ENCODE measurements around the gene BLNK. TPM values are rescaled to one million over a fixed set of nuclear protein-coding genes. Genes with fewer than 3 reads are reported as not detected.
"Not testable (repeated sequence)": the region's sequence is repeated elsewhere in the genome, so short reads cannot be mapped to it uniquely, and the experiment has no call there.

Gene BLNK
- total and polyA plus RNA-seq, 2 experiments from 2014 or later, result not detected

DNA sequence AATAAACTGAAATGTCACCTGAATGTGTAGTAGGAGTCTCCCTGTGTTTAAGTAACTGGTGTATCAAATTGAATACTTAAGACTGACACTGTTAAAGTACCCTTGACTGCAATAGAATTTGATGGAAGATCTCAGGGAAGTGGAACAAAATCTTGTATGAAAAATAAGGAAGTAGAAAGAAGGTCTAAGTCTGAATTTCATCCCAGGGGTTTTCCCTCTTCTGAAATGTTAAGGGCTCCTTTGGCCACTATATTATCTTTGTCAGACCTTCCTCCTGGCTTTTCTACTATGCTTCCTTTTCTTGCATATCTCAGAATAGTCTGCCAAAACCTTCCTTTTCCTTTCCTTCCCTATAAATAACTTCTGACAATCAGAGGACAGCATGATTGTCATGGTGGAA is 59.6 kb downstream of the BLNK start:
- H3K36me3 ChIP-seq (ENCODE audit: low read depth), result no peaks in the 10 kb centered on the region
- no peaks in the 10 kb centered on the region for H3K4me1 ChIP-seq (ENCODE audit: insufficient read depth)
- no peak for DNase-seq
- no peak overlapping the region for H3K4me3 ChIP-seq
- no peaks in the 10 kb centered on the region for H3F3A ChIP-seq (ENCODE audit: insufficient read depth)
- no peaks in the 10 kb centered on the region for H3K79me2 ChIP-seq (ENCODE audit: insufficient read depth)
- H3K27ac ChIP-seq, result no peak overlapping the region
- no peak overlapping the region for H3K4me2 ChIP-seq (ENCODE audit: unreplicated experiment)
- TF ChIP-seq EZH2phosphoT487 (IDR thresholded peaks at IDR 0.05; ENCODE audit: insufficient read depth, low read depth) (no peak), EZH2 (IDR thresholded peaks at IDR 0.05; ENCODE audit: insufficient read depth, poor library complexity, severe bottlenecking) (no peak)
- H3K9ac ChIP-seq, result no peak overlapping the region
- H2AFZ ChIP-seq, result no peak overlapping the region
- H3K9me2 ChIP-seq (ENCODE audit: insufficient read depth), result no peaks in the 10 kb centered on the region
- no peaks in the 10 kb centered on the region for H4K20me1 ChIP-seq (ENCODE audit: insufficient read depth)
- no peaks in the 10 kb centered on the region for H3K27me3 ChIP-seq (replicated peaks; ENCODE audit: insufficient read depth)
- in situ Hi-C loops (cut with MboI), result no loop called here
- H3K9me3 ChIP-seq (ENCODE audit: low read depth), result no peaks in the 10 kb centered on the region

DNA sequence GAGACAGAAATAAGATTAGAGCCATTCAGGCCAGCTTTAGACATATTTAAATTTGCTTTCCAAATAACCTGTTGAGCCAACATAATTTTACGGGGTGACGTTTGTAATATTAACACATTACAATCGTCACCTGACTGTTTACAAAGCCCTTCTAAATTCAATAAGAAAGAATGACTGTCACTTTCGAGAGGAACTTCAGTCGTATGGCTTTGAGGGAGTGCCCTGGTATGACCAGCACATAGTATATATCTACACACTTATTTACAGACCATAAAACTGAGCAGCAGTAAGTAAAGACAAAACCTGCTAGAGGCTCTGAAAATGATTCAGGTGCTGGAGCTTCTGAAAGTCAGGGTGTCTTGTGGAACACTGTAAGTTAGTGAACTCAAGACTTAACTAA is 62.4 kb downstream of the BLNK start:
- Histone ChIP-seq H3K9ac (no peak overlapping the region), H3K4me3 (no peak overlapping the region), H3K9me3 (ENCODE audit: low read depth) (no peaks in the 10 kb centered on the region), H3K9me2 (ENCODE audit: insufficient read depth) (no peaks in the 10 kb centered on the region), H3F3A (ENCODE audit: insufficient read depth) (no peaks in the 10 kb centered on the region), H3K79me2 (ENCODE audit: insufficient read depth) (no peaks in the 10 kb centered on the region), H3K27me3 (replicated peaks; ENCODE audit: insufficient read depth) (no peaks in the 10 kb centered on the region), H3K4me2 (ENCODE audit: unreplicated experiment) (no peak overlapping the region), H3K27ac (no peak overlapping the region), H3K36me3 (ENCODE audit: low read depth) (no peaks in the 10 kb centered on the region), H4K20me1 (ENCODE audit: insufficient read depth) (no peaks in the 10 kb centered on the region), H2AFZ (no peak overlapping the region), H3K4me1 (ENCODE audit: insufficient read depth) (no peaks in the 10 kb centered on the region)
- WGBS, 2 experiments (ENCODE audit: low coverage in 1 of 2, low lambda C conversion rate in 2 of 2, missing lambda C conversion rate in 2 of 2), result 36 to 39% methylated on average over 5 of the region's 5 CpGs
- TF ChIP-seq EZH2phosphoT487 (IDR thresholded peaks at IDR 0.05; ENCODE audit: insufficient read depth, low read depth) (no peak), EZH2 (IDR thresholded peaks at IDR 0.05; ENCODE audit: insufficient read depth, poor library complexity, severe bottlenecking) (no peak)
- no peak for DNase-seq
- in situ Hi-C loops (cut with MboI), result no loop called here

DNA sequence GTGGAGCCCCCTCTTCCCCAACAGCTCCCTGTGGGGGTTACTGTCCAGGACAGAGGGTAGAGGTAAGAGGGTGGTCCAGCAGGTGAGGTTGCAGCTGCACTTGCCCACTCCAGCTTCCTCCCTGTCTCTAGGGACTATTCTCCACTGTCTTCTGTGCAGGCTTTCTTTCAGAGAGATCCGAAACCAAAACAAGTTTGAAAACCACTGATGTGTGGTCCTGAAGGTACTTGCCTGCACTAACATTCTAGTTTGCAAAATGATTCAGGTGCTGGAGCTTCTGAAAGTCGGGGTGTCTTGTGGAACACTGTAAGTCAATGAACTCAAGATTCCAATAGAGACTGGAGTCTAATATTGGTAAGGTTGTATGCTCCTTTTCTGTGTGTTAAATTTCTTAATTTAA is 63.1 kb downstream of the BLNK start:
- H2AFZ ChIP-seq, result no peak overlapping the region
- TF ChIP-seq EZH2 (IDR thresholded peaks at IDR 0.05; ENCODE audit: insufficient read depth, poor library complexity, severe bottlenecking), result no peak
- TF ChIP-seq EZH2phosphoT487 (IDR thresholded peaks at IDR 0.05; ENCODE audit: insufficient read depth, low read depth), result no peak
- H3K4me1 ChIP-seq (ENCODE audit: insufficient read depth), result no peaks in the 10 kb centered on the region
- no peak for DNase-seq
- no peaks in the 10 kb centered on the region for H4K20me1 ChIP-seq (ENCODE audit: insufficient read depth)
- no peaks in the 10 kb centered on the region for H3K79me2 ChIP-seq (ENCODE audit: insufficient read depth)
- no peak overlapping the region for H3K27ac ChIP-seq
- in situ Hi-C loops (cut with MboI), result no loop called here
- WGBS, 2 experiments (ENCODE audit: low coverage in 1 of 2, low lambda C conversion rate in 2 of 2, missing lambda C conversion rate in 2 of 2), result 27 to 29% methylated on average over 2 of the region's 2 CpGs
- no peaks in the 10 kb centered on the region for H3F3A ChIP-seq (ENCODE audit: insufficient read depth)
- no peaks in the 10 kb centered on the region for H3K36me3 ChIP-seq (ENCODE audit: low read depth)
- no peak overlapping the region for H3K4me3 ChIP-seq
- no peaks in the 10 kb centered on the region for H3K9me2 ChIP-seq (ENCODE audit: insufficient read depth)
- H3K9me3 ChIP-seq (ENCODE audit: low read depth), result no peaks in the 10 kb centered on the region
- no peak overlapping the region for H3K9ac ChIP-seq
- no peaks in the 10 kb centered on the region for H3K27me3 ChIP-seq (replicated peaks; ENCODE audit: insufficient read depth)
- H3K4me2 ChIP-seq (ENCODE audit: unreplicated experiment), result no peak overlapping the region

DNA sequence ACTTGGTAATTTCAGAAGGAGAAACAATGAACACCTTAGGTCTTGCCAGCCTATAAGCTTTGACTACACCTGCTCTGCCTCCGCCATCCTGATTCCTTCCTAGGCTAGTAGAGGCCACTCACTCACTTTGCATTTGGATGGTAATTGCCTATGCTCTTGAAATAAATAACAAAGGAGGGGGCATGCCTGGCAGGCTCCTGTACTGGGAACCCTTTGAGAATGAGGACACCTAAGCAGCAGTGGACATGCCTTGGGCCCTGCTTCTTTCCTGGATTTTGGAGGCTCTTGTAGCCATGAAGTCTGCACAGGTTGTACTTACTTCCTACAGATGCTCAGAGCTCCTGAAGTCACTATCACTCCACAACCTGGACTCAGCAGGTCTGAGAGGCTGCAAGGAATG is 65.8 kb downstream of the BLNK start:
- Histone ChIP-seq H3K79me2 (ENCODE audit: insufficient read depth) (no peaks in the 10 kb centered on the region), H3K4me3 (no peak overlapping the region), H3K9me3 (ENCODE audit: low read depth) (no peaks in the 10 kb centered on the region), H3K4me1 (ENCODE audit: insufficient read depth) (no peaks in the 10 kb centered on the region), H3K9me2 (ENCODE audit: insufficient read depth) (no peaks in the 10 kb centered on the region), H3K27me3 (replicated peaks; ENCODE audit: insufficient read depth) (no peaks in the 10 kb centered on the region), H3K9ac (no peak overlapping the region), H3K4me2 (ENCODE audit: unreplicated experiment) (no peak overlapping the region), H4K20me1 (ENCODE audit: insufficient read depth) (no peaks in the 10 kb centered on the region), H2AFZ (no peak overlapping the region), H3K36me3 (ENCODE audit: low read depth) (no peaks in the 10 kb centered on the region), H3K27ac (no peak overlapping the region), H3F3A (ENCODE audit: insufficient read depth) (no peaks in the 10 kb centered on the region)
- no peak for DNase-seq
- in situ Hi-C loops (cut with MboI), result no loop called here
- 67 to 68% methylated on average over 1 of the region's 1 CpG for WGBS, 2 experiments (ENCODE audit: low coverage in 1 of 2, low lambda C conversion rate in 2 of 2, missing lambda C conversion rate in 2 of 2)
- TF ChIP-seq EZH2phosphoT487 (IDR thresholded peaks at IDR 0.05; ENCODE audit: insufficient read depth, low read depth) (no peak), EZH2 (IDR thresholded peaks at IDR 0.05; ENCODE audit: insufficient read depth, poor library complexity, severe bottlenecking) (no peak)

DNA sequence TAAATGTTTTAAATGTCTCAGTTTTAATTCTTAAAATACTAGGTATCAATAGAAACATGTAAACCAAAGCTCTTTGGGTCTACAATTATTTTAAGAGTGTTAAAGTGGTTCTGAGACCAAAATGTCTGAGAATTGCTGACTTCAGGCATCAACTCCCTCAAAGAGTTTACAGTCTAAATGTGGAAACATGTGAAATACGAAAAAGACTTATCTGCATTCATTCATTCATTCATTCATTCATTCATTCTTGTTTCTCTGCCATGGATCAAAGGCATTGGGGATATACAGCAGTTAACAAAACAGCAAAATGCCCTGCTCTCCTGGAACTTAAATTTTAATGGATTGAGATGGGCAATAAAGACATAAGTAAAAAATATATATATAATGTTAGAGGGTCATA is 69.8 kb downstream of the BLNK start:
- in situ Hi-C loops (cut with MboI), result no loop called here
- Histone ChIP-seq H3K27me3 (replicated peaks; ENCODE audit: insufficient read depth) (no peaks in the 10 kb centered on the region), H3K9me2 (ENCODE audit: insufficient read depth) (no peaks in the 10 kb centered on the region), H3K9ac (no peak overlapping the region), H3K4me3 (no peak overlapping the region), H4K20me1 (ENCODE audit: insufficient read depth) (no peaks in the 10 kb centered on the region), H3K9me3 (ENCODE audit: low read depth) (no peaks in the 10 kb centered on the region), H3K4me2 (ENCODE audit: unreplicated experiment) (no peak overlapping the region), H3K4me1 (ENCODE audit: insufficient read depth) (no peaks in the 10 kb centered on the region), H3K27ac (no peak overlapping the region), H2AFZ (no peak overlapping the region), H3K36me3 (ENCODE audit: low read depth) (no peaks in the 10 kb centered on the region), H3F3A (ENCODE audit: insufficient read depth) (no peaks in the 10 kb centered on the region), H3K79me2 (ENCODE audit: insufficient read depth) (no peaks in the 10 kb centered on the region)
- 23 to 54% methylated on average over 1 of the region's 1 CpG for WGBS, 2 experiments (ENCODE audit: low coverage in 1 of 2, low lambda C conversion rate in 2 of 2, missing lambda C conversion rate in 2 of 2)
- TF ChIP-seq EZH2 (IDR thresholded peaks at IDR 0.05; ENCODE audit: insufficient read depth, poor library complexity, severe bottlenecking), result no peak
- no peak for TF ChIP-seq EZH2phosphoT487 (IDR thresholded peaks at IDR 0.05; ENCODE audit: insufficient read depth, low read depth)
- no peak for DNase-seq

DNA sequence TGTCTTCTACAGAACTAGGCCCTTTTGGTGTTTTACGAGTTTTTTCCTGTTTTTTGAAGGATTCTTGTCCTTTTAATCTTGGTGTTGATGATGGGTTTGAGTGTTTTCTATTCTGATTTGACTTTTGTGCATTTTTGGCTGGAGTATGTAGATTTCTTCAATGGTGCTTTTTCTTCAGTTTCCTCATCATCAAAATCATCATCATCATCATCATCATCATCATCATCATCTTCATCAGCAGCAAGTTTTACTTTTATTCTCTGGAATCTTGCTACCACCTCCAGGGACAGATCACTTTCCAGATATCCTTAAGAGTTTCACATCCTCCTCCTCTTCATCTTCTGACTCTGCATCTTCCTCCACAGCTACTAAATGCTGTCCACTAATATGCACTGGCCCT is 81.9 kb downstream of the BLNK start:
- H3K27ac ChIP-seq; H3K9me3 ChIP-seq (ENCODE audit: low read depth); H3F3A ChIP-seq (ENCODE audit: insufficient read depth); H4K20me1 ChIP-seq (ENCODE audit: insufficient read depth); H3K4me1 ChIP-seq (ENCODE audit: insufficient read depth); H3K4me3 ChIP-seq; H3K27me3 ChIP-seq (replicated peaks; ENCODE audit: insufficient read depth); H3K9me2 ChIP-seq (ENCODE audit: insufficient read depth); H3K4me2 ChIP-seq (ENCODE audit: unreplicated experiment); H3K9ac ChIP-seq; H3K79me2 ChIP-seq (ENCODE audit: insufficient read depth); DNase-seq; H2AFZ ChIP-seq; in situ Hi-C loops (cut with MboI); H3K36me3 ChIP-seq (ENCODE audit: low read depth): not testable (repeated sequence)
- WGBS, 2 experiments (ENCODE audit: low coverage in 1 of 2, low lambda C conversion rate in 2 of 2, missing lambda C conversion rate in 2 of 2), result 4% methylated on average over 1 of the region's 1 CpG

Data from GM23248 (cell line).